ENCODE data around the gene PEX11G. TPM values are rescaled to one million over a fixed set of nuclear protein-coding genes. Genes with fewer than 3 reads are reported as not detected.
"Not testable (repeated sequence)": the region's sequence is repeated elsewhere in the genome, so short reads cannot be mapped to it uniquely, and the experiment has no call there.

PEX11G gene
- polyA plus RNA-seq, 1 donor from 2014 or later = 1.3 TPM

- H3K4me2 ChIP-seq (ENCODE audit: low read length) = no peak overlapping the region
- no peak overlapping the region for H3K9ac ChIP-seq (ENCODE audit: low read length)
- peaks cover 17% of the 10 kb centered on the region for H3K9me3 ChIP-seq (ENCODE audit: low read length)
- H3K4me3 ChIP-seq (ENCODE audit: low read length) = no peak overlapping the region
- no peaks in the 10 kb centered on the region for H3F3A ChIP-seq (ENCODE audit: insufficient read depth, low read length, poor library complexity, severe bottlenecking)
- TF ChIP-seq REST (IDR thresholded peaks at IDR 0.05; ENCODE audit: borderline replicate concordance) = no peak
- no peak for TF ChIP-seq CTCF (IDR thresholded peaks at IDR 0.05; ENCODE audit: poor library complexity, severe bottlenecking)
- no peak for TF ChIP-seq EZH2 (IDR thresholded peaks at IDR 0.05; ENCODE audit: borderline replicate concordance, insufficient read depth, low read length, poor library complexity, severe bottlenecking)
- no peak for TF ChIP-seq EP300 (conservative IDR thresholded peaks at IDR 0.05; ENCODE audit: poor library complexity, severe bottlenecking)
- no peak for TF ChIP-seq MXI1 (conservative IDR thresholded peaks at IDR 0.05; ENCODE audit: poor library complexity, severe bottlenecking)
- TF ChIP-seq SMC3 (conservative IDR thresholded peaks at IDR 0.05; ENCODE audit: poor library complexity) = no peak
- no peak for TF ChIP-seq RAD21 (conservative IDR thresholded peaks at IDR 0.05)
- no peak for TF ChIP-seq POLR2AphosphoS5 (IDR thresholded peaks at IDR 0.05)
- no peak for TF ChIP-seq TAF1 (IDR thresholded peaks at IDR 0.05; ENCODE audit: low read depth)
- H3K36me3 ChIP-seq (ENCODE audit: insufficient read depth, low read length) = peaks cover 26% of the 10 kb centered on the region
- H3K9me2 ChIP-seq (ENCODE audit: insufficient read depth, low read length) = no peaks in the 10 kb centered on the region
- H3K27ac ChIP-seq (ENCODE audit: low read length) = no peak overlapping the region
- no peaks in the 10 kb centered on the region for H3K79me2 ChIP-seq (replicated peaks; ENCODE audit: insufficient read depth, low read length)
- no peaks in the 10 kb centered on the region for H4K20me1 ChIP-seq (ENCODE audit: insufficient read depth)
- H2AFZ ChIP-seq (ENCODE audit: low read depth, low read length) = no peak overlapping the region
- H3K27me3 ChIP-seq (ENCODE audit: insufficient read depth, low read depth, low read length) = no peaks in the 10 kb centered on the region
These were observed 38.3 kb downstream of the PEX11G start for GRCh38 chr19:7450243-7451223.

GRCh38 chr19:7449391-7450070, 39.3 kb downstream of the PEX11G start:
- not testable (repeated sequence) for H3K9me2 ChIP-seq (ENCODE audit: insufficient read depth, low read length); H3K79me2 ChIP-seq (replicated peaks; ENCODE audit: insufficient read depth, low read length); H3K4me3 ChIP-seq (ENCODE audit: low read length); H3K9ac ChIP-seq (ENCODE audit: low read length); H2AFZ ChIP-seq (ENCODE audit: low read depth, low read length); H4K20me1 ChIP-seq (ENCODE audit: insufficient read depth); H3F3A ChIP-seq (ENCODE audit: insufficient read depth, low read length, poor library complexity, severe bottlenecking); H3K27ac ChIP-seq (ENCODE audit: low read length); H3K27me3 ChIP-seq (ENCODE audit: insufficient read depth, low read depth, low read length); H3K4me2 ChIP-seq (ENCODE audit: low read length)
- Histone ChIP-seq H3K36me3 (ENCODE audit: insufficient read depth, low read length) (peaks cover 26% of the 10 kb centered on the region), H3K9me3 (ENCODE audit: low read length) (peaks cover 17% of the 10 kb centered on the region)
